Choroid plexus epithelial cell (primary cell): ENCODE results near the gene ZNF365.

Experiments
- DNase-seq: peaks from one replicate; pipeline ENCODE4 v3.0.0-alpha.2; 2010; ENCODE audit warnings: low read depth
- H3K4me3 ChIP-seq: 2 replicates; pipeline ENCODE4 v1.5.1; 2011; ENCODE audit warnings: low read depth, mild to moderate bottlenecking, control low read depth, low read length, moderate library complexity
- CTCF ChIP-seq: conservative IDR thresholded peaks from 2 replicates; pipeline ENCODE4 v1.5.1; 2011; ENCODE audit warnings: low read depth, mild to moderate bottlenecking, control low read depth, inconsistent platforms, low read length, moderate library complexity

Gene ZNF365

GRCh38 chr10:62384447-62385081, 10.4 kb downstream of the ZNF365 start:
- no peak for TF ChIP-seq CTCF
- H3K4me3 ChIP-seq, result no peak overlapping the region
- no peak for DNase-seq

GRCh38 chr10:62386356-62387320, 12.5 kb downstream of the ZNF365 start:
- DNase-seq, result no peak
- H3K4me3 ChIP-seq, result no peak overlapping the region
- TF ChIP-seq CTCF, result no peak

- no peak overlapping the region for H3K4me3 ChIP-seq
- DNase-seq, result no peak
- no peak for TF ChIP-seq CTCF
Measured at GRCh38 chr10:62388328-62388727, 14.2 kb downstream of the ZNF365 start.

GRCh38 chr10:62390497-62391176, 16.5 kb downstream of the ZNF365 start:
- H3K4me3 ChIP-seq, result no peak overlapping the region
- DNase-seq, result no peak
- TF ChIP-seq CTCF, result no peak

- no peak for DNase-seq
Measured at GRCh38 chr10:62393237-62393636, 19.1 kb downstream of the ZNF365 start.

GRCh38 chr10:62394556-62395018, 20.4 kb downstream of the ZNF365 start:
- no peak for TF ChIP-seq CTCF
- no peak overlapping the region for H3K4me3 ChIP-seq
- no peak for DNase-seq

More at GRCh38 chr10:62393237-62393636, 19.1 kb downstream of the ZNF365 start:
- no peak for TF ChIP-seq CTCF
- H3K4me3 ChIP-seq, result no peak overlapping the region
